ENCODE results near the gene RTN1.

RTN1 gene

DNA sequence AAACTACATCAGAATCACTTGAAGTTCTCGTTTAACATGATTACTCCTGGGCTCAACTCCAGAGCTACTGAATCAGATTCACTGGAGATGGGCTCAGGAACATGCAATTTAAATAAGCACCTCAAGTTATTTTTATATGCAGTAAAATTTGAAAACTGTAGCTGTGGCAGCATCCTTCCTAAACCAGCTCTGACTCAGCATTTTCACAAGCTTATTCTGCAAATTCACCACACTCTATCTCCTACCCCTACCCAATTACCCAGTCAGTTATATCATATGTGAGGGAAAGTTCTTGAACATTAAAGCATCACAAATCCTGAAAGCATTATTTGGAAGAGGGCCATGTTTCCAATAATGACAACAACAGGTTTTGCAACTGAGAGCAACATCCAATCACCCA is 25.1 kb upstream of the RTN1 start:
- Histone ChIP-seq H3K9ac (ENCODE audit: low read length in 2 of 2) (no peak overlapping the region), H3K27ac (ENCODE audit: low read length) (no peak overlapping the region), H3K27me3 (ENCODE audit: control insufficient read depth in 1 of 2, insufficient read depth in 2 of 2, low read length in 2 of 2) (no peaks in the 10 kb centered on the region), H3K4me3 (ENCODE audit: low read length in 2 of 2) (no peak overlapping the region), H3K9me3 (ENCODE audit: control insufficient read depth in 2 of 2, low read length in 2 of 2) (no peaks in the 10 kb centered on the region), H3K36me3 (ENCODE audit: control insufficient read depth in 2 of 2, insufficient read depth in 2 of 2, low read length in 2 of 2) (no peaks in the 10 kb centered on the region), H3K4me1 (ENCODE audit: control insufficient read depth, insufficient read depth, low read length) (no peaks in the 10 kb centered on the region)

DNA sequence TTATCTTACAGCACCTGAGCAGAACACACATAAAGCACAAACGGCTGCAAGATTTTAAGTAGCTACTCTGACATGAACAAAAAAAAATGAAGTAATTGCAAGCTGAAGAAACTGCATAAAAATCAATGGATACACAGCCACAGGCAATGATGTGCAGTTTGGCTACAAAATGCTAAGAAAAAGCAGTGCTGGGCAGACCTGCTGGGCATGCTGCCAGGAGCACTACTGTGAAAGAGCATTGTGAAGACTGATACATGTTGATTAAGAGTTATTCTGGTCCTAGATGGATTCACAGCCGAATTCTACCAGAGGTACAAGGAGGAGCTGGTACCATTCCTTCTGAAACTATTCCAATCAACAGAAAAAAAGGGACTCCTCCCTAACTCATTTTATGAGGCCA is 20.1 kb upstream of the RTN1 start:
- no peak overlapping the region for H3K4me3 ChIP-seq (ENCODE audit: low read length in 2 of 2)

DNA sequence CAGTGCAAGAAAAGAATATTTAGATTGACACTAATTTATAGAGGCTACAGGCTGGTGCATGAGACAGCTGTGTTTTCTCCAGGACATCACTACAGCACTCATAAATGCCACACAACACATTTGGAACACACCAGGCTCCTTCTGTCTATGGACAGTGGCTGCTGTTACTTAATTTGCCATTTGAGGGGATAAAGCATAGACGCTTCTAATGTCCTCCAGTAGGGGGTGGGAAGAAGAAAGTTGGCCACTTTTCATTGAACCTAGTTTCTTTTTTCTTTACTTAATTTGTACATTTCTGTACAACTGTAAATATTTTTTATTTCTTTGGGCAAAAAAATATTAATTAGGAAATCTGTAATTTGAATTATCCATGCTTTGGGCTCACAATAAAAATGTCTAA is 12.4 kb upstream of the RTN1 start:
- Histone ChIP-seq H3K36me3 (ENCODE audit: control insufficient read depth in 2 of 2, insufficient read depth in 2 of 2, low read length in 2 of 2) (no peaks in the 10 kb centered on the region), H3K27ac (ENCODE audit: low read length) (no peak overlapping the region), H3K4me1 (ENCODE audit: control insufficient read depth, insufficient read depth, low read length) (no peaks in the 10 kb centered on the region), H3K4me3 (ENCODE audit: low read length in 2 of 2) (no peak overlapping the region), H3K9ac (ENCODE audit: low read length in 2 of 2) (no peak overlapping the region), H3K27me3 (ENCODE audit: control insufficient read depth in 1 of 2, insufficient read depth in 2 of 2, low read length in 2 of 2) (no peaks in the 10 kb centered on the region), H3K9me3 (ENCODE audit: control insufficient read depth in 2 of 2, low read length in 2 of 2) (no peaks in the 10 kb centered on the region)

More for the DNA sequence above, 20.1 kb upstream of the RTN1 start:
- H3K4me1 ChIP-seq (ENCODE audit: control insufficient read depth, insufficient read depth, low read length): no peaks in the 10 kb centered on the region
- H3K9me3 ChIP-seq (ENCODE audit: control insufficient read depth in 2 of 2, low read length in 2 of 2): no peaks in the 10 kb centered on the region
- H3K36me3 ChIP-seq (ENCODE audit: control insufficient read depth in 2 of 2, insufficient read depth in 2 of 2, low read length in 2 of 2): no peaks in the 10 kb centered on the region
- H3K9ac ChIP-seq (ENCODE audit: low read length in 2 of 2): no peak overlapping the region
- no peak overlapping the region for H3K27ac ChIP-seq (ENCODE audit: low read length)
- no peaks in the 10 kb centered on the region for H3K27me3 ChIP-seq (ENCODE audit: control insufficient read depth in 1 of 2, insufficient read depth in 2 of 2, low read length in 2 of 2)

DNA sequence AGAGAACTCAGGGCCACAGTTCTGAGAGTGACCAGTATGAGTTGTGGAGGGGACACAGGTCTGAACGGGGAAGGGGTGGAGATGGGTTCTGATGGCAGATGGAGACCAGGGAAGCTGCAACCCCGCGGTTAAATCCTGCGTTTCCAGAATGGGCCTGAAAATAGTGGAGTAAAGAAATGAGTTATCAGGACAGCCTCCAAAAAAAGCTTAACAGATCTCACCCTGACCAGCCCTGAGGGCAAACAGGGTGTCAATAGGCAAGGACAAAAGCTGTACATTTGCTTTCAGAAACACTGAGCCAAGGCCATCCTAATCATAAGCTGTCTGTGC is 555 bp upstream of the RTN1 start:
- H3K27me3 ChIP-seq (ENCODE audit: control insufficient read depth in 1 of 2, insufficient read depth in 2 of 2, low read length in 2 of 2): peaks cover 13 to 29% of the 10 kb centered on the region in 2 donors
- no peaks in the 10 kb centered on the region for H3K9me3 ChIP-seq (ENCODE audit: control insufficient read depth in 2 of 2, low read length in 2 of 2)
- peaks cover 10% of the 10 kb centered on the region for H3K4me1 ChIP-seq (ENCODE audit: control insufficient read depth, insufficient read depth, low read length)
- H3K9ac ChIP-seq (ENCODE audit: low read length in 2 of 2): peak overlapping the region in 1 of 2 donors; percentile 14
- H3K36me3 ChIP-seq (ENCODE audit: control insufficient read depth in 2 of 2, insufficient read depth in 2 of 2, low read length in 2 of 2): no peaks in the 10 kb centered on the region
- H3K27ac ChIP-seq (ENCODE audit: low read length): no peak overlapping the region
- H3K4me3 ChIP-seq (ENCODE audit: low read length in 2 of 2): peak overlapping the region; percentile 73 to 75

DNA sequence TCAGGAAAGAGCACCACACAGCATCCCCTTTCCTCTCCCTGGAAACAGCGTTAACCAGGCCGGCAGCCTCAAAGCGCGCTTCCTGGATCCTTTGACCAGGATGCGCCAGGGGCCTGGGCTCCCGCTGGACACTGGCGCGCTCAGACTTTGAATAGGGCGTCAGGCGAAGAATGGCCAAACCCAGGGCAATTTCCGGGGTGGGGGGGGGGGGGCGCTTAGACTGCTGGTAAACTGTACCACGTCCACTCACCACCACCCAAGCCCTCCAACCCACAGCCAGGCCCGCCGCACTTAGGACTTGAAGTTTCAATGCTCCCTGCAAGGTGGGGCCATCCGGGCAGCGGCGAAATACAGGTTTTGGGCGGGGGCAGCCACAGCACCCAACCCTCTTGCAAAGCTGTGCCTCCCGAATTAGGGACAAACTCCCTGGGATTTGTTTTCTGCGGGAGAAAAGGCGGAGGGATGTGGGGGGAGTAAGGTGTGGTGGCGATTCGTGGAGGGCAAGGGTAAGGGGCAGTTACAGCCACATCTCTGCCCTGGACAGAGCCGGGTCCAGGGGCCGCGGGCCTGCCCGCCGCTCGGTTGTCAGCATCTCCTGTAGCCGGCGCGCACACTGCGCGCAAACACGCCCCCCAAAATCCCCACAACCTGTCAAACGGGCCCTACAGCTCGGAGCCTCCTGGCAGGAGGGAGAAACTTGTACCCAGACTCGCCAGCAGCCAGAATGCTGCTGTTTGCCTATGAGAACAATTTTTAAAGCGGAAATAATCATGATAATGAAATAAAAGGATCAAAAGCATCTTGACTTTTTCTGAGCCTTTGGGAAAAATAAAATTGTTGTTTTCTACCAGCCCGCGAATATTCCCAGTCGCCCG is 958 bp downstream of the RTN1 start:
- H3K9me3 ChIP-seq (ENCODE audit: control insufficient read depth in 2 of 2, low read length in 2 of 2): no peaks in the 10 kb centered on the region
- H3K4me1 ChIP-seq (ENCODE audit: control insufficient read depth, insufficient read depth, low read length): peaks cover 10% of the 10 kb centered on the region
- H3K27ac ChIP-seq (ENCODE audit: low read length): no peak overlapping the region
- H3K4me3 ChIP-seq (ENCODE audit: low read length in 2 of 2): peak overlapping the region; percentile 73 to 75
- peaks cover 13 to 29% of the 10 kb centered on the region in 2 donors for H3K27me3 ChIP-seq (ENCODE audit: control insufficient read depth in 1 of 2, insufficient read depth in 2 of 2, low read length in 2 of 2)
- no peak overlapping the region for H3K9ac ChIP-seq (ENCODE audit: low read length in 2 of 2)
- H3K36me3 ChIP-seq (ENCODE audit: control insufficient read depth in 2 of 2, insufficient read depth in 2 of 2, low read length in 2 of 2): no peaks in the 10 kb centered on the region

DNA sequence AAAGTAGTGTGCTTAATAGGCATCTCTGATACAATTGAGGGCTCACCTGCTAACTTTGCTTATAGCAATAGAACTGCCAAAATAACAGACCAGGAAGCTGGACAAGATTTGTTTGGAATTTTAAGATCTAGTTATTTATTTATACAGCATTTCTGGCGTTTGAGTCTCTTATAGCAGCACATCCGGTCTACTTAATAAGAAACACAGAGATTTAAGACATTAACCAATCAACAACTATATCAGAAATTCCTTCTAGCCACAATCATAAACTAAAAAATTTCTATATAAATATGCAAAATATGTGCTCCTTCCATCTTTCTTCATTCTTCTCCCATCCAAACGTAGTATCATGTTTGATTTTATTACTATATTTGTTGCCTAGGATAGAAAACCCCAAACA is 2.6 kb downstream of the RTN1 start:
- H3K36me3 ChIP-seq (ENCODE audit: control insufficient read depth in 2 of 2, insufficient read depth in 2 of 2, low read length in 2 of 2): no peaks in the 10 kb centered on the region
- peaks cover 13 to 31% of the 10 kb centered on the region in 2 donors for H3K27me3 ChIP-seq (ENCODE audit: control insufficient read depth in 1 of 2, insufficient read depth in 2 of 2, low read length in 2 of 2)
- H3K27ac ChIP-seq (ENCODE audit: low read length): no peak overlapping the region
- H3K9ac ChIP-seq (ENCODE audit: low read length in 2 of 2): no peak overlapping the region
- peaks cover 10% of the 10 kb centered on the region for H3K4me1 ChIP-seq (ENCODE audit: control insufficient read depth, insufficient read depth, low read length)
- no peak overlapping the region for H3K4me3 ChIP-seq (ENCODE audit: low read length in 2 of 2)
- H3K9me3 ChIP-seq (ENCODE audit: control insufficient read depth in 2 of 2, low read length in 2 of 2): no peaks in the 10 kb centered on the region

DNA sequence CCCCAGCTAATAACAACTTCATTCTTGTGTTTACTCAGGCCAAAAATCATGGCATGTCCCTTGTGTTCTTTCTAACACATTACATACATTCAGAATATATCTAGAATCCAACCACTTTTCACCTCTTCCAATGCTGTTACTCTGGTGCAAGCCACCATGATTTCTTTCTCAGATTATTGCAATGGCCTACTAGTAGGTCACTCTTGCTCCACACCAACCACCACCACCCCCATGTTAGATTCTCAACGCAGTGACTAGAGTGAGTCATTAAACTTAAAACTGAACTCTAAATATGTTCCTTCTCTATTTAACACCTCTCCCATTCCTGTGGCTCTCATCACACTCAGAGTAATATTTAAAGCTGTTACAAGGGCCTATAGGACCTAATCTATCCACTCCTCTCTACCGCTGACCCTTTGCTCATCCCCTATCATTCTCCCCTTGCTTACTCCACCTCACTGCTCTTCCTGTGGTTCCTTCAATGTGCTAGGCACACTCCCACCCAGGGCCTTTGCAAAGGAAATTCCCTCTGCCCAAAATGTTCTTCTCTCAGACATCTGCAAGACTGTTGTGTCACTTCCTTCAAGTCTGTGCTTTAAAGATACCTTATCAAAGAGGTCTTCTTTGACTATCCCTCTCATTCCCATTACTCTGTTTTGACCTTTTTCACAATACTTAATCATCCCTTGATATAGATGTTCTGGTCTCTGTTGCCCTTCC is 6.6 kb downstream of the RTN1 start:
- Histone ChIP-seq H3K9ac (ENCODE audit: low read length in 2 of 2) (no peak overlapping the region), H3K36me3 (ENCODE audit: control insufficient read depth in 2 of 2, insufficient read depth in 2 of 2, low read length in 2 of 2) (no peaks in the 10 kb centered on the region), H3K4me1 (ENCODE audit: control insufficient read depth, insufficient read depth, low read length) (no peaks in the 10 kb centered on the region), H3K27me3 (ENCODE audit: control insufficient read depth in 1 of 2, insufficient read depth in 2 of 2, low read length in 2 of 2) (peaks cover under 1 to 7% of the 10 kb centered on the region in 2 donors), H3K9me3 (ENCODE audit: control insufficient read depth in 2 of 2, low read length in 2 of 2) (no peaks in the 10 kb centered on the region), H3K27ac (ENCODE audit: low read length) (no peak overlapping the region), H3K4me3 (ENCODE audit: low read length in 2 of 2) (no peak overlapping the region)

DNA sequence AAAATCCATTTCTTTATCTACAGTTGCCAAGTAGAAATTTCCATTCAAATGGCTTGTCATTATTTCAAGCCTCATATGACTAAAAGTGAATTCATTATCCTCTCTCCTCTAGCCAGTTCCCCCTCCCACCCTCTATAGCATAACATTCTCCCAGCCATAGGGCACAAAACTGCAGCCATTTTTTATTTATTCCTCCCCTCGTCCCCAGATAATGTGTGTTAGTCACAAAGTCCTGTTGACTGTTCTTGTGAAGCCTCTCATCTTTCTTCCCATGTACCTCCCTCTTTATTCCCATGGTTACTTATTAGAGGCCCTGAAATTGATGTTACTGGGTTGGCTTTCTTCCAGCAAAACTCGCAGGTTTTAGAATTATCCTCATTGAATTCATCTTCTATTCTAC is 13.2 kb downstream of the RTN1 start:
- Histone ChIP-seq H3K9ac (ENCODE audit: low read length in 2 of 2) (no peak overlapping the region), H3K9me3 (ENCODE audit: control insufficient read depth in 2 of 2, low read length in 2 of 2) (peaks cover 3 to 4% of the 10 kb centered on the region in 2 donors), H3K4me3 (ENCODE audit: low read length in 2 of 2) (no peak overlapping the region), H3K4me1 (ENCODE audit: control insufficient read depth, insufficient read depth, low read length) (no peaks in the 10 kb centered on the region), H3K27ac (ENCODE audit: low read length) (no peak overlapping the region), H3K27me3 (ENCODE audit: control insufficient read depth in 1 of 2, insufficient read depth in 2 of 2, low read length in 2 of 2) (peaks cover 0 to 3% of the 10 kb centered on the region in 2 donors), H3K36me3 (ENCODE audit: control insufficient read depth in 2 of 2, insufficient read depth in 2 of 2, low read length in 2 of 2) (no peaks in the 10 kb centered on the region)

DNA sequence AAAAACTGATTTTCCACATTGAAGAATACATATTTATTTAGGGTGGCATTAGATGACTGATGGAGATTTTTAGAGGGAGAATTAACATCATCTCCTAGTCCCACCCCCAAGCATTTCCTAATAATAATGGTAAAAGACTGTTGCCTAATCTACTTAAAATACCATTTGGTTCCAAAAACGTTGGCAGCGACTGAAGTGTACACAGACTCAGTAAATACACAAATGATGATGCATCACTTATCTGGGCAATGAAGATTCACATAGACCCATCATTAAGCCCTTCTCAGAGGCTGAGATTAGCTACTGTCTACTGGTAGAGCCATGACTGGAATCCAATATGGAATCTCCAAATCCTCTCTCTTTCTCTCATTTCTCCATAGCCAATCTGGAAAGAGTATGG is 18.2 kb downstream of the RTN1 start:
- Histone ChIP-seq H3K4me1 (ENCODE audit: control insufficient read depth, insufficient read depth, low read length) (no peaks in the 10 kb centered on the region), H3K27me3 (ENCODE audit: control insufficient read depth in 1 of 2, insufficient read depth in 2 of 2, low read length in 2 of 2) (no peaks in the 10 kb centered on the region), H3K4me3 (ENCODE audit: low read length in 2 of 2) (no peak overlapping the region)

DNA sequence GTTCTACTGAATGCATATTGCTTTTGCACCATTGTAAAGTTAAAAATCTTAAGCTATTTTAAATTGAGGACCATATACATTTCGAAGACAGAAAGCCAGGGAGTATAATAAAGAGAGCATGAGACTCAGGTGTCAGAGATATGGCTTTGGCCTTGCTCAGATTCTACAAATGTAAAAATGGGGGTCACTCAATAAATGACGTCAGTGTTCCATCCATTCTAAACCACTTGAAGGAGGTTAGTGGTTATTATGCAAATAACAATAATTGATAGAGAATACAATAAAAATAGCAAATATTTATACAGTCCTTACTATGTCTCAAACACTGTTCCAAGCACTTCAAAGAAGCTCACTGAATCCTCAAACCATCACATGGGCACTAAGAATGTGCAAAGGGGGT is 20.1 kb downstream of the RTN1 start:
- Histone ChIP-seq H3K27me3 (ENCODE audit: control insufficient read depth in 1 of 2, insufficient read depth in 2 of 2, low read length in 2 of 2) (no peaks in the 10 kb centered on the region), H3K9me3 (ENCODE audit: control insufficient read depth in 2 of 2, low read length in 2 of 2) (no peaks in the 10 kb centered on the region), H3K27ac (ENCODE audit: low read length) (no peak overlapping the region)

More for the DNA sequence above, 18.2 kb downstream of the RTN1 start:
- H3K9ac ChIP-seq (ENCODE audit: low read length in 2 of 2): no peak overlapping the region
- peaks cover 3 to 4% of the 10 kb centered on the region in 2 donors for H3K9me3 ChIP-seq (ENCODE audit: control insufficient read depth in 2 of 2, low read length in 2 of 2)
- H3K27ac ChIP-seq (ENCODE audit: low read length): no peak overlapping the region
- H3K36me3 ChIP-seq (ENCODE audit: control insufficient read depth in 2 of 2, insufficient read depth in 2 of 2, low read length in 2 of 2): no peaks in the 10 kb centered on the region

More for the DNA sequence above, 20.1 kb downstream of the RTN1 start:
- no peak overlapping the region for H3K9ac ChIP-seq (ENCODE audit: low read length in 2 of 2)
- no peaks in the 10 kb centered on the region for H3K36me3 ChIP-seq (ENCODE audit: control insufficient read depth in 2 of 2, insufficient read depth in 2 of 2, low read length in 2 of 2)
- no peak overlapping the region for H3K4me3 ChIP-seq (ENCODE audit: low read length in 2 of 2)
- H3K4me1 ChIP-seq (ENCODE audit: control insufficient read depth, insufficient read depth, low read length): no peaks in the 10 kb centered on the region

All from stomach smooth muscle (tissue), 2 donors.